Neuron (in vitro differentiated cells): ENCODE data around the gene PHF21B.

Experiments used
- H2AFZ ChIP-seq: one replicate; pipeline ENCODE4 v1.6.1; 2013; ENCODE audit warnings: low read depth, mild to moderate bottlenecking, inconsistent platforms, low read length, moderate library complexity
- H3K27me3 ChIP-seq: one replicate; pipeline ENCODE4 v1.6.1; 2013; ENCODE audit warnings: low read length; ENCODE audit not compliant: insufficient read depth
- H3K36me3 ChIP-seq: one replicate; pipeline ENCODE4 v1.6.1; 2013; ENCODE audit warnings: low read length; ENCODE audit not compliant: insufficient read depth
- H3K4me1 ChIP-seq: one replicate; pipeline ENCODE4 v1.6.1; 2013; ENCODE audit warnings: low read length; ENCODE audit not compliant: insufficient read depth
- H3K4me3 ChIP-seq: 2 replicates; pipeline ENCODE4 v1.5.1; 2013; ENCODE audit warnings: mild to moderate bottlenecking, low read length, moderate library complexity
- H3K9me3 ChIP-seq: one replicate; pipeline ENCODE4 v1.6.1; 2013; ENCODE audit warnings: low read length

PHF21B gene

DNA sequence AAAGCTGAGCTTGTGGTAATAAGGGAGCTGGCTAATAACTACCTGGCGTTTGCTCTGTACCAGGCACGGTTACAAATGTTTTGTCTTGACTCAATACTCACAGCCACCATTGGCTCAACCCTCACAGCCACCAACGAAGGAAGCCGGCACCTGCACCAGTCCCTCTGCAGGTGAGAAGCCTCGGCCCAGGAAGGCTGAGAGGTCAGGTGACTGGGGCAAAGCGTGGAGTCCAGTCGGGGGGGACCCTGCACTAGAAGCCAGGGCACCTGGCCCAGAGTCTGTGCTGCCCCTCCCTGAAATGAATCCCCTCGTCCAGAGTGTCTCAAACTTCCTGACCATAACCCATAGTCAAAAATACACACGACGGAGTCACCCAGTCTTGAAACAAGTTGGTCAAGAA lies 90.1 kb downstream of the PHF21B start:
- Histone ChIP-seq H3K4me3 (no peak overlapping the region), H3K27me3 (no peaks in the 10 kb centered on the region), H2AFZ (no peak overlapping the region), H3K4me1 (no peaks in the 10 kb centered on the region), H3K36me3 (peaks cover 52% of the 10 kb centered on the region), H3K9me3 (no peaks in the 10 kb centered on the region)

DNA sequence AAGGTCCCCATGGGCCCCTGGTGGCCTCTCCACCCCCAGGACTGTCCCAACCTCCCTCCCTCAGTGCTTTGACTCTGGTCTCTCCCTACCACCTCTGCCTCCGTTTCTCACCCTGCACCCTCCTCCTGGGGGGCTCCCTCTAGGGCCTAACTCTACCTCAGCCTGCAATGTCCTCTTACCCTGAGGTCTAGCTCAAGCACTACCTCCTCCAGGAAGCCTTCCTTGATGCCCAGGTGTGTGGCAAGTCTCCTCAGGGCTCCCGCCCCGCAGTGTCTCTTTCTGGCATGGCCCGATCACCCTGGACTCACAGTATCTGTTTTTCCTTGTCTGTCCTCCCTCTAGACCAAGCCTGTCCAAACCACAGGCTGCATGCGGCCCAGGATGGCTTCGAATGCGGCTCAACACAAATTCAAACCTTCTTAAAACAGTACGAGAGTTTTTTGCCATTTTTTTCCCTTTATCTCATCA lies 90.8 kb downstream of the PHF21B start:
- H3K9me3 ChIP-seq = no peaks in the 10 kb centered on the region
- H3K4me1 ChIP-seq = no peaks in the 10 kb centered on the region
- H3K4me3 ChIP-seq = no peak overlapping the region
- no peaks in the 10 kb centered on the region for H3K27me3 ChIP-seq
- no peak overlapping the region for H2AFZ ChIP-seq
- H3K36me3 ChIP-seq = peaks cover 59% of the 10 kb centered on the region

DNA sequence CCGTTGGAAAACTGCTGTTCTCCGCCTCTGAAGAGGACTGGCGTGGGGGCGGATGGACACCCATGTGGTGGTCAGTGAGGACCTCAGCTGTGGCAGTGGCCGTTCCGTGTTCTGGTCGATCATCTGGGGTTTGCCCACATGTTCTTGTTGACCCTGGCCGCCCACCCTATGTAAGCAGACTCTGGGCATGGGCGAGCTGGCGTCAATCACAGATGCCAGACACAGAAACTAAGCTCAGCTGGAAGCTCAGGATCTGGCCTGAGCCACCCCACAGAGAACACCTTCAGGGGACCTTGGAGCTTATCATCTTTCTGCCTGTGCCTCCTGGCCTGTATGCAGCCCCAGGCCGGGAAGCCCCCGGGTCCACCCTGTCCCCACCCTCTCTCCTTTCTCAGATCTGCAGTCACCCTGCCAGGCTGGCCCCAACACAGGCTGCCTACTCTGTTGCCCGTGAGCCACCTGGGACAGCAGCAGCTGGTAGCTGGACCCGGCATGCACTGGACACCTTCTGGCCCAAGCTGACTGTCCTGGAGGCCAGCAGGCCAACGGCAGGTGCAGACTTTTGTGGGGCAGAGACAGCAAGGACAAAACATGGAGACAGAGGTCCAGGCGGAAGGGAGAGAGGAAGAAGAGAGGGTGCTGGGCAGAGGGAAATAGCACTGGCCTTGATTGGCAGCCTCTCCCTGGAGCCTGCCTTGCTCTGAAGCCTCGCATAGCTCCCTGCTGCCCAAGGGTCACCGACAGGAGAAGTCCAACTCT lies 91.5 kb downstream of the PHF21B start:
- Histone ChIP-seq H3K9me3 (peaks cover 4% of the 10 kb centered on the region), H2AFZ (no peak overlapping the region), H3K36me3 (peaks cover 64% of the 10 kb centered on the region), H3K4me1 (no peaks in the 10 kb centered on the region), H3K27me3 (no peaks in the 10 kb centered on the region), H3K4me3 (no peak overlapping the region)

DNA sequence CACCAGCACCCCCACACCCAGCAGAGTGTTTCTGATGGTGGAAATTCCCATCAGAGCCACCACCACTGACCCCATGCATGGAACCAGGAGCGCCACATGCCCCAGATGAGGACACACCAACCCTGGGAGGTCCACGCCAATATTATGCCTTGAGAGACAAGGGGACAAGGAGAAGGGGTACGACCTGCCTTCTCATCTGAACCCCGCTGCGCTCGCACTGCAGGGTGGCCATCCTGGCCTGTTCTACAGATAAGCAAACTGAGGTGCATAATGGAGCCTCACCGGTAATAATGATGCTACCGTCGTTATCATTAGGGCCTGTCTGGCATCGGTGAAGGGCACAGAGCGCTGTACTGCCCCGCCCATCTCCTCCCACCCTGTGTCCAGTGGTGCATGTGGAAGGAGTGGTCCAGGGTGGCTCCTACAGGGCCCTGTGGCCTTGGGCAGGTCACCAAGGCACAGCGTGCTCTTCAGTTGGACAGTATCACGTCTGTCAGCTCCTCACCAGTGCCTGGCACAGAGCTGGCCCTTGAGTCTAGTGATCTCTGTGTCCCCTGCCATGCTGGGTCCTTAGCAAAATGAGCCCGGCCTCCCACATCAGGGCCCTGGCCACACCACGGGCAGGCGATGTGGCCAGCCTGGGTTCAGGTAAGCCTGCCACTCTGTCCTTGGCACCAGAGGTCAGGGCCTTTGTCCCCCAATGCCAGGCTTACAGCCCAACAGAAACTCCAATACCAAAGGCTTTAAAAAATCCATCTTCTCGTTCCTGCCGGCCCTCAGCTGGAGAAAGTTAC lies 92.2 kb downstream of the PHF21B start:
- Histone ChIP-seq H3K9me3 (peaks cover 11% of the 10 kb centered on the region), H3K27me3 (no peaks in the 10 kb centered on the region), H3K4me3 (no peak overlapping the region), H3K36me3 (peaks cover 71% of the 10 kb centered on the region), H2AFZ (no peak overlapping the region), H3K4me1 (no peaks in the 10 kb centered on the region)

DNA sequence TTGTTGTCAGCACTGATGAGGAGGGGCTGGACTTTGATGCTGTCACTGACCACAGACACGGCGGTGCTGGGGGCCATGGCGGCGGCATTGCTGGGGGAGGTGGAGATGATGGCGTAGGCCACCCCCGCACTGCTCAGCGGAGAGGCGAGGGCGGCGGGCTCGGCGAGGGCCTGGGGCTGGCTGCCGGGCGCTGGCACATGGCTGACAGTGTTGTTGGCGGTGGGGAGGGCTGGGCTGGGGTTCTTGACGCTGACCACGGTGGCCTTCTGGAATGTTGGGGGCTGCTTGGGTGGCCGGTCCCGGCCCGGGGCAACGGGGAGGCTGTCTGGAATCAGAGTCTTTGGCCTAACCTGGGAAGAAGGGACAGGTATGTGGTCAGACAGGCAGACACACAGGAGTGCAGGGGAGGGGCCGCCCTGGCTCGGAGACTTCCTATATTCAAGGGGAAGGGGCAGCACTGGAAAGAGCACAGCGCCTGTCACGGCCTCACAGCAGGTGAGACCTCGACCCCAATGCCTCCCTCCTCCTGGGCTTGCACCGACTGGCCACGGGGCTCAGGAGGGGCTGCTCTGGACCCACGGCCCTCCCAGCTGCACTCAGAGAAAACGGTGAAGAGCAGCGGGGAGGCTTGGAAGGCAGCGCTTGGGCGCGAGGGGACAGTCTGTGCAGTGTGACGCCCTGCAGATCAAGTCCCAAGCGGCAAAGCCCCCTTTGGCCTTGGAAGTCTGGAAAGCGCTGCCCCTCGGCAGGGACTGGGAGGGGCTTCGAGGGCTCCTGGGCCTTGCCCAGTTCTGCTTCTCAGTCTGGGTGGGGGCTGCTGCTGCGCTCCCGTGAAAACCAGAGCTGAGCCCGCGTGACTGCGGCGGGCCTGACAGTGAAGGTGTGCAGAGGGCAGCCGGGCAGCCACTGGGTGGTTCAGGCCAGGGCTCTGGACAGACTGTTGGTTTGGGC lies 93.2 kb downstream of the PHF21B start:
- Histone ChIP-seq H3K4me3 (no peak overlapping the region), H3K9me3 (peaks cover 18% of the 10 kb centered on the region)

DNA sequence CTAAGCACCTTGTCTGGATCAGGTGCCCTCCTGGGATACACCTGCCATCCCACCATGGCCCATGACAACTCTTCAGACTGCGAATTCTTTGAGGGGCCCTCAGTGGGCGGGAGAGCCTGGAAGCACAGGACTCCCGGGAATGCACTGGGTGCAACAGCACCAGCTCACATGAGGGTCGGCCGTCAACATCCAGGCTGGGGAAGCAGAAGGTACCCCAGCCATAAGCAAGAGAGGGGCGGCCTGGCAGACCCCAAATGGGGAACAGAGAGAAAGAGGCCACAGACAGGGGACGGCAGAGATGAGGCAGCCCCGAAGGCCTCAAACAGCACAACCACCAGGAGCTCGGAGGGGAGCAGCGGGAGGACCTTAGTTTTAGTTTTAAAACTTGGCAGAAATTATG lies 94.4 kb downstream of the PHF21B start:
- H3K36me3 ChIP-seq = peaks cover 88% of the 10 kb centered on the region
- no peak overlapping the region for H3K4me3 ChIP-seq
- H3K4me1 ChIP-seq = no peaks in the 10 kb centered on the region
- H3K9me3 ChIP-seq = peaks cover 22% of the 10 kb centered on the region
- H2AFZ ChIP-seq = no peak overlapping the region
- H3K27me3 ChIP-seq = no peaks in the 10 kb centered on the region

More for the DNA sequence above, 93.2 kb downstream of the PHF21B start:
- H3K36me3 ChIP-seq = peaks cover 81% of the 10 kb centered on the region
- H3K4me1 ChIP-seq = no peaks in the 10 kb centered on the region
- H2AFZ ChIP-seq = no peak overlapping the region
- no peaks in the 10 kb centered on the region for H3K27me3 ChIP-seq

DNA sequence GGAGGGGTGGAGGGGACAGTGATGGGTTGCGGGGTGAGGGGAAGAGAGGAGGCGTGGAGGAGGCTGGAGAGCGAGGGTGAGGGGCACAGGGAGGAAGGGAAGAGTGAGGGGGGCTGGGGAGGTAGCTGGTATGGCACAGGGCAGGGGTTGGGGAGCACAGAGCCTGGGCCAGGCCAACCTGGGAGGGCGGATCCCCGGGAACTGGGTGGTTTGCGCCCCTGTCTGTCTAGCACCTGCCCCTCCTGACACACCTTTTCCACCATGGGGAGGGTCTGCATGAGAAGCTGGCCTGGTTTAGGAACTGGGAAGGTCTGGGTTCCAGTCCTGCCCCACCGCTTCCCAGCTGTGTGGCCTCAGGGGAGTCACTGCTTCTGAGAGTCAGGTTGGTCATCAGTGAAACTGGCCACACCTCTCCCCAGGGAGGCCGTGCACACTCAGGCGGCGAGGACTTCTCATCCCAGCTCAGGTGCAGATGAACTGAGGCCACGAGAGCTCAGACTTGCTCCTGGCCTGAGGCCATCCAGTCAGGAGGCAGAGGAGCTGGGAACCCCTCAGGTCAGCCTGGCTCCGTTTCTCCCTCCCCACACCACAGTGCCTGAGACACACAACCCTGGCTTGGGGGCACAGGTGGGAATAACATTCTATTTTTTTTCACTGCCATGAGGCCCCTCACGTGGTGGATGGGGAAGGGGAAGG lies 95.6 kb downstream of the PHF21B start:
- Histone ChIP-seq H3K4me1 (no peaks in the 10 kb centered on the region), H3K27me3 (no peaks in the 10 kb centered on the region), H3K9me3 (peaks cover 22% of the 10 kb centered on the region), H2AFZ (no peak overlapping the region), H3K4me3 (no peak overlapping the region), H3K36me3 (peaks cover 92% of the 10 kb centered on the region)

DNA sequence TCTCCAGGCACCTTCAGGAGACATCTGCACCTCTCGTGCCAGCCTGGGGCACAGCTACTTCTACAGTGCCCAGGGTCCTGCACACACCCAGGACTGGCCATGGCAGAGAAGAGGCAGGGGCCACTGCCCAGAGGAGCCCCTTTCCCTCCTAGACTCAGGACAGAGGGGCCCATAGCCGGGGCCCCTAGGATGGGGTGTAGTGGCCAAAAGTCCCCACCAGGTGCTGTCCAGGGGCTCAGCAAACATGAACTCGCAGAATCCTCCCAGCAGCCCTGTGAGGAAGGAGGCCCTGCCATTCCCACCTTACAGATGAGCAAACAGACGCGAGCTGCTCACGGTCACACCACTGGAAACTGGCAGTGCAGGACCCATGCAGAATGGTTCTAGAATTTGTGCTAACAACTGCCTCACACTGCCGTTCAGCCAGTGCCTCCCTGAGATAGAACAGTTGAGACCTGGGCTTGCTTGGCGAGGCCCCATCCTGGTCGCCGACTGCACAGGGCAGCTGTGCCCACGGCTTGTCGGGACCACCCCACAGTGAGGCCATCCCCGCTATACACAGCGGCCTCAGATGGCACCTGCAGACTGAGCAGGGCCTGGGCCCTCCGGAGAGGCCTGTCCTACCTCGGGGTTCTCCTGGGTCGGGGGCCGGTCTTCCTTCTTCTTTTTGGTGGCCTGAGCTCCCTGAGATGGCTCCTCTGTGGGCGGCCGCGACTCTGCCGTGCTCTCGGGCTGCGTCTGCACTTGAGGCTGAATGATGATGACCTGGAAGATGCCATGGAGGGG lies 96.4 kb downstream of the PHF21B start:
- Histone ChIP-seq H3K27me3 (no peaks in the 10 kb centered on the region), H3K4me1 (no peaks in the 10 kb centered on the region), H3K36me3 (peaks cover 90% of the 10 kb centered on the region), H3K4me3 (no peak overlapping the region), H2AFZ (no peak overlapping the region), H3K9me3 (peaks cover 22% of the 10 kb centered on the region)

DNA sequence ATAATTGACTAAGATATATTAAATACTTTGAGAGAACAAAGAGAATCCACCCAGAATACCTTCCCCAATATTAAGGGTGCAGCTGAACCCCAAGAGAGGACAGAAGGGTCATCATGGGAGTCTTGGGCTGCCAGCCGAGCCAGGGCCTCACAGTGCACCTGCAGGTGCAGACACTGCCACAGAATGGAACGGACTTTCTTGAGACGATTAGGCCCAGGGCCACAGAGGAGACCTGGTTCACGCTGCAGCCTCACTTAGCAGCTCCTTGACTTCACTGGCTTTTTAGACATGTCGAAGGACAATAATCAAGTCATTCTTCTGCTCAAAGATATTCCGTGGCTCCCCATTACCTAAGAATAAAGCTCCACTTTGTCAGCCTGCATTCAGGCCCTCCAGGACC lies 100.6 kb downstream of the PHF21B start:
- peaks cover 29% of the 10 kb centered on the region for H3K9me3 ChIP-seq
- H3K36me3 ChIP-seq = peaks cover 88% of the 10 kb centered on the region
- H2AFZ ChIP-seq = no peak overlapping the region

DNA sequence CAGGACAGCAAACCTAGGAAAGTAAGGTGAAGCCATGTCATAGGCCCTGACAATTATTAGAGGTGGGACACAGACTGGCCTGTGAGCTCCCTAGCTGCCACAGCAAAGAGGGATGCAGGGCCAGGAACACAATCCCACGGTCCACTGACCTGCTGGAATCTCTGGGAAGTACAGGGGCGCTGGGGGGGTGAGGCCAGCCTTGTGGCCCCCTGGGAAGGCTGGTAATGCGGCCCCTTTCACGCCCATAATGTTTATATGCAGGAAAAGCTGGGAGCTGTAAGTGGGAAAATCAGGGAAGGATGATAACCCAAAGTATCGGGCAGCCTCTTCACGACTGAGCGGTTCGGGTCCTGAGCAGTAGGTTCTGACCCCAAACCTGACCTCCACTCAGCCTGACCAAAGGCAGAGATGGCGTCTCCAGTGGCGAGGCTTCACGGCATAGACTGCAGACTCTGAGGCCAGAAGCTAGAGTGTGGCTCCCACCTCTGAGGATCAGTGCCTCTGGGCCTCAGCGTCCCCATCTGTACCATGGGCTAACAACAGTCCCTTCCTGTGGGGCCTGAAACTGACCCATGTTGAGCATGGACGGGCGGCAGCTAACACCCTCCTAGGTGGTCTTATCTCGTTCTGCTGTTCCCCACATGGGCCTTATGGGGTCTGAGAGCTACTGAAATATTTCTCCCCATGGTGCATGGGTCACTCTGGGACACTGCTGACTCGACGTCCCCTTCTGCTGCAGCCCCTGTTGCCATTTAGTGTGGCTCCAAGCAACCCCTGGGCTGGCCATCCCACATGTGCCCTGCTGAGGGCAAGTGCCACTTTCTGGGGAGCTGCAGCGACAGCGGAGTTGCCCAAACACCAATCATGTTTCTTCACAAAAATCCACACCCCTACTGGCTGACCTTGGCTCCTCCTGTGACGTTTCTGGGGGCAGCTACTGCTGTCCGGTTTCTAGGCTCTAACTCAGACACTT lies 101.8 kb downstream of the PHF21B start:
- peaks cover 21% of the 10 kb centered on the region for H3K9me3 ChIP-seq
- no peaks in the 10 kb centered on the region for H3K4me1 ChIP-seq
- H3K36me3 ChIP-seq = peaks cover 86% of the 10 kb centered on the region
- H3K27me3 ChIP-seq = no peaks in the 10 kb centered on the region
- H3K4me3 ChIP-seq = no peak overlapping the region
- no peak overlapping the region for H2AFZ ChIP-seq

More for the DNA sequence above, 100.6 kb downstream of the PHF21B start:
- H3K27me3 ChIP-seq = no peaks in the 10 kb centered on the region
- H3K4me1 ChIP-seq = no peaks in the 10 kb centered on the region
- H3K4me3 ChIP-seq = no peak overlapping the region

DNA sequence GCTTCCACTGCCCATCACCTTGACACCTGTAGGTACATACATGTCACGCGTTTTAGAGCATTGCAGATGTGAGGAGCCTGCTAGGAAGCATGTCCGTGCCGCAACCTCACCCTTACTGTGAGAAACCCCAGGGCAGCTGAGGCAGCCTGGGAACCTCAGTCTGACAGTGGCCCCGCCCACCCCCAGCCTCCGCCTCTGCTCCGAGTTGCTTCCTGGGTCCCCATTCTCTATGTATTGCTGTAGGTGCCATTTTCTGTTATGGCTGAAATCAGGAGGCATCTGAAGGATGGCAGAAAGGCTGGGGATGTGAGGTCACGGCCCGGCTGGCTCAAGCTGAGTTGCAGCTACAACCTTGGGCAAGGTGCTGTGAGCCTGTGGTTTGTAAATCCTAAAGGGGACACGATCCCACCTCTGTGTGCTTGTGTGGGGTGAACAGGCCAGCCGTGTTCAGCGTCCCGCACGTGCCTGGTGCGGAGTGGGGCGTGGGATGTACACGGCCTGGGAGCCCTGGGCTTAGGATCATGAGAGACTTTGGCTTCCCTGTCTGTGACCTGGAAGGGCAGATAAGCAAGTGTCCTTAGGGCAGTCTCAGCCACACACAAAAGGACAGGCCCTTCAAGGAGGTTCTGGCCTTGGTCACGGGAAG lies 102.7 kb downstream of the PHF21B start:
- Histone ChIP-seq H3K4me1 (no peaks in the 10 kb centered on the region), H3K36me3 (peaks cover 87% of the 10 kb centered on the region), H3K9me3 (peaks cover 18% of the 10 kb centered on the region), H2AFZ (no peak overlapping the region), H3K4me3 (no peak overlapping the region), H3K27me3 (no peaks in the 10 kb centered on the region)
